CD4-positive, alpha-beta T cell treated with Interferon alpha-2 for 1 hour (primary cell): ENCODE results near the gene SLC39A11.
"Not testable (repeated sequence)": the region's sequence is repeated elsewhere in the genome, so short reads cannot be mapped to it uniquely, and the experiment has no call there.

Experiments used
- DNase-seq, 2 donors: peaks; one replicate each; pipeline ENCODE4 v3.0.0-alpha.2; 2020 to 2022

The SLC39A11 gene

GRCh38 chr17:72940496-72940895, 152.0 kb downstream of the SLC39A11 start:
- no peak for DNase-seq

- DNase-seq: no peak
Measured at GRCh38 chr17:72938482-72938881, 154.0 kb downstream of the SLC39A11 start.

GRCh38 chr17:72937707-72938106, 154.8 kb downstream of the SLC39A11 start:
- no peak for DNase-seq

GRCh38 chr17:72937254-72937653, 155.2 kb downstream of the SLC39A11 start:
- not testable (repeated sequence) for DNase-seq

- no peak for DNase-seq
Measured at GRCh38 chr17:72935984-72936383, 156.5 kb downstream of the SLC39A11 start.

GRCh38 chr17:72934927-72935326, 157.6 kb downstream of the SLC39A11 start:
- DNase-seq: no peak

GRCh38 chr17:72931635-72932034, 160.9 kb downstream of the SLC39A11 start:
- DNase-seq: no peak

GRCh38 chr17:72931163-72931562, 161.3 kb downstream of the SLC39A11 start:
- peak in 1 of 2 donors; percentile 11 for DNase-seq

- DNase-seq: no peak
Measured at GRCh38 chr17:72930031-72930430, 162.5 kb downstream of the SLC39A11 start.

- DNase-seq: no peak
Measured at GRCh38 chr17:72928454-72929136, 163.9 kb downstream of the SLC39A11 start.

- DNase-seq: no peak
Measured at GRCh38 chr17:72927760-72928159, 164.7 kb downstream of the SLC39A11 start.

GRCh38 chr17:72927146-72927545, 165.3 kb downstream of the SLC39A11 start:
- no peak for DNase-seq

GRCh38 chr17:72926171-72926570, 166.3 kb downstream of the SLC39A11 start:
- DNase-seq: no peak

GRCh38 chr17:72924196-72924595, 168.3 kb downstream of the SLC39A11 start:
- DNase-seq: no peak

- no peak for DNase-seq
Measured at GRCh38 chr17:72922219-72922618, 170.3 kb downstream of the SLC39A11 start.

- no peak for DNase-seq
Measured at GRCh38 chr17:72921347-72922054, 171.0 kb downstream of the SLC39A11 start.

- DNase-seq: no peak
Measured at GRCh38 chr17:72920513-72920912, 172.0 kb downstream of the SLC39A11 start.

GRCh38 chr17:72916991-72917390, 175.5 kb downstream of the SLC39A11 start:
- no peak for DNase-seq

GRCh38 chr17:72915625-72916081, 176.8 kb downstream of the SLC39A11 start:
- no peak for DNase-seq

- DNase-seq: no peak
Measured at GRCh38 chr17:72913142-72913682, 179.3 kb downstream of the SLC39A11 start.

- DNase-seq: no peak
Measured at GRCh38 chr17:72906306-72906705, 186.2 kb downstream of the SLC39A11 start.

GRCh38 chr17:72903522-72903921, 189.0 kb downstream of the SLC39A11 start:
- DNase-seq: no peak

GRCh38 chr17:72901657-72902056, 190.8 kb downstream of the SLC39A11 start:
- DNase-seq: no peak

GRCh38 chr17:72901083-72901482, 191.4 kb downstream of the SLC39A11 start:
- no peak for DNase-seq
